IPS-20b (cell line): ENCODE measurements around the gene MYO7B.

Source experiments
- H3K27ac ChIP-seq: one replicate; pipeline ENCODE4 v1.5.1; 2013; ENCODE audit warnings: low read length
- H3K27me3 ChIP-seq: 2 replicates; pipeline ENCODE4 v1.6.1; 2013; ENCODE audit warnings: mild to moderate bottlenecking, low read length, inconsistent platforms; ENCODE audit not compliant: insufficient read depth
- H3K36me3 ChIP-seq: 2 replicates; pipeline ENCODE4 v1.6.1; 2013; ENCODE audit warnings: low read depth, mild to moderate bottlenecking, inconsistent platforms, low read length, moderate library complexity; ENCODE audit not compliant: insufficient read depth
- H3K4me1 ChIP-seq: 2 replicates; pipeline ENCODE4 v1.6.1; 2013; ENCODE audit warnings: mild to moderate bottlenecking, control low read depth, inconsistent platforms, low read length, moderate library complexity; ENCODE audit not compliant: insufficient read depth
- H3K4me3 ChIP-seq: 2 replicates; pipeline ENCODE4 v1.5.1; 2013; ENCODE audit warnings: mild to moderate bottlenecking, low read length, inconsistent platforms
- H3K9ac ChIP-seq: 2 replicates; pipeline ENCODE4 v1.6.1; 2013; ENCODE audit warnings: low read depth, mild to moderate bottlenecking, inconsistent platforms, low read length, moderate library complexity
- H3K9me3 ChIP-seq: 2 replicates; pipeline ENCODE4 v1.6.1; 2013; ENCODE audit warnings: mild to moderate bottlenecking, low read depth, low read length, inconsistent platforms; ENCODE audit not compliant: insufficient read depth

The MYO7B gene

GRCh38 chr2:127609818-127610217 lies 74.3 kb downstream of the MYO7B start:
- H3K4me1 ChIP-seq: no peaks in the 10 kb centered on the region
- no peaks in the 10 kb centered on the region for H3K36me3 ChIP-seq
- peaks cover 14% of the 10 kb centered on the region for H3K9me3 ChIP-seq
- H3K27ac ChIP-seq: no peak overlapping the region
- no peak overlapping the region for H3K4me3 ChIP-seq
- no peaks in the 10 kb centered on the region for H3K27me3 ChIP-seq
- H3K9ac ChIP-seq: no peak overlapping the region

GRCh38 chr2:127610561-127610960 lies 75.1 kb downstream of the MYO7B start:
- no peaks in the 10 kb centered on the region for H3K4me1 ChIP-seq
- no peak overlapping the region for H3K4me3 ChIP-seq
- no peaks in the 10 kb centered on the region for H3K36me3 ChIP-seq
- H3K27me3 ChIP-seq: no peaks in the 10 kb centered on the region
- no peak overlapping the region for H3K27ac ChIP-seq
- peaks cover 14% of the 10 kb centered on the region for H3K9me3 ChIP-seq
- H3K9ac ChIP-seq: no peak overlapping the region

GRCh38 chr2:127611076-127611925 lies 75.8 kb downstream of the MYO7B start:
- H3K36me3 ChIP-seq: no peaks in the 10 kb centered on the region
- H3K4me3 ChIP-seq: no peak overlapping the region
- H3K9me3 ChIP-seq: peaks cover 14% of the 10 kb centered on the region
- H3K27ac ChIP-seq: no peak overlapping the region
- no peak overlapping the region for H3K9ac ChIP-seq
- no peaks in the 10 kb centered on the region for H3K27me3 ChIP-seq
- no peaks in the 10 kb centered on the region for H3K4me1 ChIP-seq

- Histone ChIP-seq H3K27me3 (no peaks in the 10 kb centered on the region), H3K9ac (no peak overlapping the region), H3K27ac (no peak overlapping the region), H3K36me3 (no peaks in the 10 kb centered on the region), H3K4me3 (no peak overlapping the region), H3K9me3 (peaks cover 14% of the 10 kb centered on the region), H3K4me1 (no peaks in the 10 kb centered on the region)
These were observed 76.8 kb downstream of the MYO7B start for GRCh38 chr2:127612111-127612822.

GRCh38 chr2:127614246-127614645 lies 78.8 kb downstream of the MYO7B start:
- no peaks in the 10 kb centered on the region for H3K27me3 ChIP-seq
- H3K9me3 ChIP-seq: peaks cover 14% of the 10 kb centered on the region
- no peak overlapping the region for H3K9ac ChIP-seq
- H3K4me3 ChIP-seq: no peak overlapping the region
- H3K4me1 ChIP-seq: no peaks in the 10 kb centered on the region
- H3K36me3 ChIP-seq: no peaks in the 10 kb centered on the region
- no peak overlapping the region for H3K27ac ChIP-seq

GRCh38 chr2:127614731-127615130 lies 79.2 kb downstream of the MYO7B start:
- H3K4me3 ChIP-seq: no peak overlapping the region
- H3K36me3 ChIP-seq: no peaks in the 10 kb centered on the region
- no peaks in the 10 kb centered on the region for H3K4me1 ChIP-seq
- H3K27ac ChIP-seq: no peak overlapping the region
- H3K9ac ChIP-seq: no peak overlapping the region
- no peaks in the 10 kb centered on the region for H3K27me3 ChIP-seq
- H3K9me3 ChIP-seq: peaks cover 14% of the 10 kb centered on the region

- Histone ChIP-seq H3K4me1 (no peaks in the 10 kb centered on the region), H3K27me3 (no peaks in the 10 kb centered on the region), H3K36me3 (no peaks in the 10 kb centered on the region), H3K27ac (no peak overlapping the region), H3K9me3 (peaks cover 14% of the 10 kb centered on the region), H3K9ac (no peak overlapping the region), H3K4me3 (no peak overlapping the region)
These were observed 80.2 kb downstream of the MYO7B start for GRCh38 chr2:127615511-127616166.

- Histone ChIP-seq H3K9me3 (peaks cover 5% of the 10 kb centered on the region), H3K36me3 (no peaks in the 10 kb centered on the region), H3K4me3 (no peak overlapping the region), H3K27me3 (no peaks in the 10 kb centered on the region), H3K9ac (no peak overlapping the region), H3K4me1 (no peaks in the 10 kb centered on the region), H3K27ac (no peak overlapping the region)
These were observed 83.2 kb downstream of the MYO7B start for GRCh38 chr2:127618551-127619202.

- H3K4me1 ChIP-seq: no peaks in the 10 kb centered on the region
- H3K36me3 ChIP-seq: no peaks in the 10 kb centered on the region
- no peak overlapping the region for H3K27ac ChIP-seq
These were observed 83.7 kb downstream of the MYO7B start for GRCh38 chr2:127619203-127619590.

GRCh38 chr2:127619877-127620705 lies 84.6 kb downstream of the MYO7B start:
- no peak overlapping the region for H3K4me3 ChIP-seq
- H3K36me3 ChIP-seq: no peaks in the 10 kb centered on the region
- no peak overlapping the region for H3K27ac ChIP-seq
- no peak overlapping the region for H3K9ac ChIP-seq
- no peaks in the 10 kb centered on the region for H3K4me1 ChIP-seq
- H3K27me3 ChIP-seq: no peaks in the 10 kb centered on the region
- H3K9me3 ChIP-seq: no peaks in the 10 kb centered on the region

More at GRCh38 chr2:127619203-127619590, 83.7 kb downstream of the MYO7B start:
- Histone ChIP-seq H3K27me3 (no peaks in the 10 kb centered on the region), H3K9ac (no peak overlapping the region), H3K9me3 (no peaks in the 10 kb centered on the region; the same call in 1 of the 2 replicates), H3K4me3 (no peak overlapping the region)

- H3K27me3 ChIP-seq: no peaks in the 10 kb centered on the region
- H3K4me1 ChIP-seq: no peaks in the 10 kb centered on the region
- no peak overlapping the region for H3K9ac ChIP-seq
- H3K36me3 ChIP-seq: no peaks in the 10 kb centered on the region
- H3K4me3 ChIP-seq: no peak overlapping the region
- no peak overlapping the region for H3K27ac ChIP-seq
- H3K9me3 ChIP-seq: no peaks in the 10 kb centered on the region
These were observed 85.4 kb downstream of the MYO7B start for GRCh38 chr2:127620866-127621265.
